ENCODE measurements around the gene ZIC5. TPM values are rescaled to one million over a fixed set of nuclear protein-coding genes. Genes with fewer than 3 reads are reported as not detected.

ZIC5 gene
- total and polyA plus RNA-seq, 2 of the 13 experiments (the other 11 are each of a cell fraction or from before 2014, with no cell fraction given): 0.02 to 0.07 TPM

- Histone ChIP-seq H3K36me3 (replicated peaks in 1 of 2; ENCODE audit: control insufficient read depth in 1 of 2, insufficient read depth in 2 of 2, low read length in 2 of 2) (no peaks in the 10 kb centered on the region), H3K27me3 (ENCODE audit: control insufficient read depth in 1 of 2, insufficient read depth in 2 of 2, low read length in 2 of 2) (peaks cover 5 to 62% of the 10 kb centered on the region in 2 experiments; a peak in 4 of 5 replicates), H3K27ac (ENCODE audit: extremely low read length, insufficient read depth, low read length) (no peak overlapping the region), H3K4me1 (ENCODE audit: insufficient read depth, low read length) (peaks cover 18% of the 10 kb centered on the region), H4K20me1 (ENCODE audit: insufficient read depth, low read length) (no peaks in the 10 kb centered on the region), H3K9ac (ENCODE audit: insufficient read depth, low read depth, low read length) (no peak overlapping the region), H3K4me3 (replicated peaks in 1 of 3; ENCODE audit: insufficient read depth in 1 of 3, low read depth in 2 of 3, low read length in 3 of 3) (no peak overlapping the region), H3K4me2 (ENCODE audit: low read depth, low read length) (no peak overlapping the region), H2AFZ (ENCODE audit: low read length) (no peak overlapping the region), H3K79me2 (ENCODE audit: insufficient read depth, low read length) (no peaks in the 10 kb centered on the region), H3K9me3 (ENCODE audit: low read length) (no peaks in the 10 kb centered on the region)
- WGBS (ENCODE audit: low lambda C conversion rate): 45% methylated on average over 4 of the region's 4 CpGs
- TF ChIP-seq ZNF775 (CRISPR knock-in tag; IDR thresholded peaks at IDR 0.05; ENCODE audit: borderline replicate concordance) (no peak), ZNF761 (CRISPR knock-in tag; conservative IDR thresholded peaks at IDR 0.05) (no peak), HOXD1 (CRISPR knock-in tag; IDR thresholded peaks at IDR 0.05) (no peak), ZBTB33 (CRISPR knock-in tag; IDR thresholded peaks at IDR 0.05) (no peak), ZNF792 (CRISPR knock-in tag; IDR thresholded peaks at IDR 0.05) (no peak), KDM5B (CRISPR knock-in tag; IDR thresholded peaks at IDR 0.05; ENCODE audit: borderline replicate concordance) (no peak), ZNF280D (CRISPR knock-in tag; IDR thresholded peaks at IDR 0.05) (no peak), ZNF816 (CRISPR knock-in tag; IDR thresholded peaks at IDR 0.05; ENCODE audit: borderline replicate concordance) (no peak), ZNF331 (CRISPR knock-in tag; IDR thresholded peaks at IDR 0.05) (no peak), PATZ1 (CRISPR knock-in tag; IDR thresholded peaks at IDR 0.05) (no peak), ARNT (IDR thresholded peaks at IDR 0.05) (no peak), ELF4 (CRISPR knock-in tag; IDR thresholded peaks at IDR 0.05; ENCODE audit: borderline replicate concordance) (no peak), NFKB2 (CRISPR knock-in tag; IDR thresholded peaks at IDR 0.05; ENCODE audit: borderline replicate concordance) (no peak)
- in situ Hi-C loops (cut with HindIII; ENCODE audit: extremely low pct_ligation_motif_present, low pct_unique_long_range_greater_than_20kb): no loop called here
- ATAC-seq (no peak), DNase-seq (ENCODE audit: low spot score) (no peak), FAIRE-seq (no peak)
- CTCF ChIA-PET (ENCODE audit: low intra/inter-chr PET ratio, low total read pairs): no interaction called here
- POLR2A ChIA-PET: no interaction called here
- intact Hi-C loops (cut with micrococcal nuclease; ENCODE audit: unreplicated experiment): no loop called here
- no TSS peak for BruUV-seq (replicated peaks)
Measured at GRCh38 chr13:99948411-99948810, 23.2 kb downstream of the ZIC5 start.
